A673 (cell line): ENCODE data around the gene MYCBPAP. TPM values are rescaled to one million over a fixed set of nuclear protein-coding genes. Genes with fewer than 3 reads are reported as not detected.

Source experiments
- BruUV-seq: library from RNA; stranded (reverse); fragments of 400-500 nt; replicated peaks from 2 replicates; lab custom pipeline; 2021; lab: Mats Ljungman, UMichigan
- CTCF ChIA-PET: fragments of 300-600 bp; sonication (Branson Sonifier 250); formaldehyde crosslinking; loops from one replicate; lab custom pipeline; 2022; ENCODE audit warnings: antibody characterized with exemption; lab: Charles Lee
- POLR2A ChIA-PET: fragments of 300-600 bp; sonication (Branson Sonifier 250); formaldehyde crosslinking; loops from one replicate; lab custom pipeline; 2022; ENCODE audit warnings: antibody characterized with exemption; ENCODE audit not compliant: low non-redundant PET; lab: Charles Lee
- DNase-seq: peaks from one replicate; pipeline ENCODE4 v3.0.0-alpha.2; 2015; ENCODE audit warnings: low spot score
- H3K27ac ChIP-seq: fragments of 200-600 bp; sonication (generic); 2 replicates; pipeline ENCODE4 v1.5.1; 2016; ENCODE audit warnings: mixed run types, low read depth, mild to moderate bottlenecking, mixed read lengths, antibody characterized with exemption, low read length; ENCODE audit not compliant: poor library complexity, severe bottlenecking
- H3K27me3 ChIP-seq: fragments of 200-600 bp; sonication (generic); replicated peaks from 2 replicates; pipeline ENCODE4 v1.6.1; 2017; ENCODE audit warnings: mixed run types, low read depth, mild to moderate bottlenecking, mixed read lengths, antibody characterized with exemption, low read length; ENCODE audit not compliant: insufficient read depth, poor library complexity
- H3K36me3 ChIP-seq: fragments of 200-600 bp; sonication (generic); 2 replicates; pipeline ENCODE4 v1.6.1; 2016; ENCODE audit warnings: mixed run types, mild to moderate bottlenecking, mixed read lengths, antibody characterized with exemption, low read length; ENCODE audit not compliant: insufficient read depth, poor library complexity, severe bottlenecking
- H3K4me1 ChIP-seq: fragments of 200-600 bp; sonication (generic); 2 replicates; pipeline ENCODE4 v1.6.1; 2017; ENCODE audit warnings: mixed run types, mild to moderate bottlenecking, mixed read lengths, antibody characterized with exemption, low read length; ENCODE audit not compliant: insufficient read depth, poor library complexity, severe bottlenecking
- H3K4me3 ChIP-seq: fragments of 200-600 bp; sonication (generic); 2 replicates; pipeline ENCODE4 v1.5.1; 2016; ENCODE audit warnings: low read depth, mixed run types, mild to moderate bottlenecking, mixed read lengths, low read length; ENCODE audit not compliant: poor library complexity, severe bottlenecking
- H3K9me3 ChIP-seq: fragments of 200-600 bp; sonication (generic); 2 replicates; pipeline ENCODE4 v1.6.1; 2016; ENCODE audit warnings: mixed run types, low read depth, mild to moderate bottlenecking, mixed read lengths, antibody characterized with exemption, low read length; ENCODE audit not compliant: poor library complexity, severe bottlenecking
- EZH2 ChIP-seq: fragments of 200-600 bp; sonication (generic); IDR thresholded peaks from 2 replicates; pipeline ENCODE4 v1.6.1; 2017; ENCODE audit warnings: borderline replicate concordance, low read depth, mild to moderate bottlenecking, mixed read lengths, antibody characterized with exemption, low read length; ENCODE audit not compliant: poor library complexity, severe bottlenecking
- intact Hi-C: fragments of 100-400 bp; cut with micrococcal nuclease; formaldehyde crosslinking; loops from one replicate; pipeline ENCODE4 v1.10.0; 2022; ENCODE audit not compliant: unreplicated experiment
- total RNA-seq: library from RNA; stranded (reverse); gene quantifications from 2 replicates; pipeline ENCODE4 v1.2.3, GENCODE V29; 2021
- TF ChIP-seq, protein P1 (sequence below): fragments of 300-800, 200-600 bp; sonication (generic); conservative IDR thresholded peaks from 2 replicates; pipeline ENCODE4 v1.5.1; 2017; ENCODE audit warnings: low read depth, mild to moderate bottlenecking, antibody characterized with exemption, low read length, moderate library complexity, mixed read lengths

Gene MYCBPAP
- total RNA-seq, 1 experiment from 2014 or later: 0.92 TPM

DNA sequence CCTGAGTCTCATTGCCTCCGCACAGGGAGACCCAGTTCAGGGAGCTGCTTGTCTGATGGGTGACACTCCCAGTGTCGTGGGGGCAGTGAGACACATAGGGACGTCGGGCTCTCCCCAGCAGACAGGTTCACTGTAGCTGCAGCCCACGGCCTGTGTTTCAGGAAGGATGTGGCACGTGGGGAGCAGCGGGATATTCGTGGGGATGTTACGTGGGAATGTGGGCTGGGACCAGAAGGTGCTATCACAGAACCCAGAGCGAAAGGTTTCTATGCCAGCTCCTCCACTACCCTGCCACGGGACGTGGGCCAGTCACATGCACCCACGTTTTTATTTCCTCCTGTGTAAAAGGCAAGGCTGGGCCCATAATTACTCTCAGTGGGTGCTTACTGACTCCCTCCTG is 68.6 kb downstream of the MYCBPAP start:
- Histone ChIP-seq H3K4me3 (no peak overlapping the region), H3K27me3 (no peaks in the 10 kb centered on the region), H3K27ac (no peak overlapping the region), H3K9me3 (no peaks in the 10 kb centered on the region), H3K36me3 (no peaks in the 10 kb centered on the region), H3K4me1 (peaks cover 7% of the 10 kb centered on the region)
- no peak for DNase-seq
- ChIA-PET POLR2A (no interaction called here), CTCF (no interaction called here)
- BruUV-seq: no TSS peak
- TF ChIP-seq, protein P1, sequence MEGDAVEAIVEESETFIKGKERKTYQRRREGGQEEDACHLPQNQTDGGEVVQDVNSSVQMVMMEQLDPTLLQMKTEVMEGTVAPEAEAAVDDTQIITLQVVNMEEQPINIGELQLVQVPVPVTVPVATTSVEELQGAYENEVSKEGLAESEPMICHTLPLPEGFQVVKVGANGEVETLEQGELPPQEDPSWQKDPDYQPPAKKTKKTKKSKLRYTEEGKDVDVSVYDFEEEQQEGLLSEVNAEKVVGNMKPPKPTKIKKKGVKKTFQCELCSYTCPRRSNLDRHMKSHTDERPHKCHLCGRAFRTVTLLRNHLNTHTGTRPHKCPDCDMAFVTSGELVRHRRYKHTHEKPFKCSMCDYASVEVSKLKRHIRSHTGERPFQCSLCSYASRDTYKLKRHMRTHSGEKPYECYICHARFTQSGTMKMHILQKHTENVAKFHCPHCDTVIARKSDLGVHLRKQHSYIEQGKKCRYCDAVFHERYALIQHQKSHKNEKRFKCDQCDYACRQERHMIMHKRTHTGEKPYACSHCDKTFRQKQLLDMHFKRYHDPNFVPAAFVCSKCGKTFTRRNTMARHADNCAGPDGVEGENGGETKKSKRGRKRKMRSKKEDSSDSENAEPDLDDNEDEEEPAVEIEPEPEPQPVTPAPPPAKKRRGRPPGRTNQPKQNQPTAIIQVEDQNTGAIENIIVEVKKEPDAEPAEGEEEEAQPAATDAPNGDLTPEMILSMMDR: no peak
- no peak for TF ChIP-seq EZH2
- intact Hi-C loops: no loop called here

- TF ChIP-seq, protein P1: no peak
- TF ChIP-seq EZH2: no peak
- intact Hi-C loops: no loop called here
- peaks cover 7% of the 10 kb centered on the region for H3K4me1 ChIP-seq
- no TSS peak for BruUV-seq
- H3K9me3 ChIP-seq: no peaks in the 10 kb centered on the region
- H3K27me3 ChIP-seq: no peaks in the 10 kb centered on the region
- ChIA-PET POLR2A (interaction anchor here (0.5 kb wide), 1 partner anchor 152 kb away, joined by 3 read pairs; no protein-coding TSS in a partner anchor), CTCF (interaction anchor here (0.6 kb wide), 1 partner anchor 46 kb away, joined by 8 read pairs; no protein-coding TSS in a partner anchor)
- no peak overlapping the region for H3K4me3 ChIP-seq
- no peak overlapping the region for H3K27ac ChIP-seq
- H3K36me3 ChIP-seq: no peaks in the 10 kb centered on the region
- no peak for DNase-seq
These were observed 69.3 kb downstream of the MYCBPAP start for GRCh38 chr17:50577451-50577954.

GRCh38 chr17:50578173-50578572 is 69.9 kb downstream of the MYCBPAP start:
- no peak overlapping the region for H3K4me3 ChIP-seq
- no peaks in the 10 kb centered on the region for H3K9me3 ChIP-seq
- H3K4me1 ChIP-seq: peaks cover 7% of the 10 kb centered on the region
- TF ChIP-seq EZH2: no peak
- TF ChIP-seq, protein P1: no peak
- intact Hi-C loops: no loop called here
- H3K27me3 ChIP-seq: no peaks in the 10 kb centered on the region
- BruUV-seq: no TSS peak
- DNase-seq: no peak
- POLR2A ChIA-PET: interaction anchor here (0.5 kb wide), 1 partner anchor 152 kb away, joined by 3 read pairs; no protein-coding TSS in a partner anchor
- CTCF ChIA-PET: no interaction called here
- no peaks in the 10 kb centered on the region for H3K36me3 ChIP-seq
- H3K27ac ChIP-seq: no peak overlapping the region
